Measurements from ENCODE around the gene DNHD1.
A peak's percentile ranks its signal among the peaks of the same experiment; 100 is the strongest.

The DNHD1 gene

DNA sequence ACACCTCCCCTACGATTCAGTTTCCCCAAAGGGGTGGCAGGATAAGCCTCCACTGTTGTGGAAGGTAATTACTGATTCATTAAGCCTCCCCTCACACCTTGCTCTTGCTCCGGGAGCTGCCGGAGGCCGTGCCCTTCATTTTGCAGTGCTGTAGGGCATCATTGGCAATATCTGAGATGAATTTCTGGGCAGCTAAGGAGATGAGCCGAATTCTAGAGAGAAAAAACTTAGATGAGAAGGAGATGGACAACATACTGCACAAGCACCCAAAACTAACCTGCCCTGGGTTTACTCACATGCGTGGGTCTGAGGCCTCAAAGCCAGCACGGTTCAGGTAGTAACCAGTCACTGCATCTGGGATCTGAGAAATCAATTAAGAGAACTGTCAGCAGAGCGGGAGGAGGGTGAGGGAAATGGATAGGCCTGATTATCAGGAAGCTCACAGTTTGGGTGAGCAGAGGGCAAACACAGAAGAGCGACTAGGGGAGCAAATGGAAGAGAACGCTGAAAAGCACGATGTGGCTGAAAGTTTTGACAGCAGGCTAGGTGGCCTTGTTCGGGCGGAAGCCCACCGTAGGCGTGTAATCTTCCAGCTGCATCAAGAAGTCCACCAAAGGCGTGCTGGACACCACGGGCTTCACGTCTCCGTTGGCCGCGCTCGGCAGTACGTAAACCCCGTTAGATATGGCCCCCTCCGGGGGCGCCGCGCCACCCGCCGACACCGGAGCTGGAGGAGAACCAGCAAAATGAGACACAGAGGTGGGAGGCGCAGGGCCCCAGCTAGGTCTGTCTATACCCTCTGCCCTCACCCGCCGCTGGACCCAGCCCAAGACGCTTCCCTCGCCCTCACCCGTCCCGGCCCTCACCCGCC is 114.2 kb downstream of the DNHD1 start:
- TF ChIP-seq CTCF (IDR thresholded peaks at IDR 0.05; ENCODE audit: insufficient read depth, low read length, missing control alignments) = no peak
- CTCF ChIA-PET = interaction anchor here (0.6 to 3.1 kb wide), 5 partner anchors 10 to 106 kb away, joined by 3 to 23 read pairs (median 3); partner anchors contain the start of gene MRPL17
- no peak for DNase-seq (ENCODE audit: low read depth, low spot score)
- POLR2A ChIA-PET = interaction anchor here (0.7 to 1.4 kb wide), 13 partner anchors 9 to 232 kb away, joined by 3 to 5 read pairs (median 4); partner anchors contain the start of genes ARFIP2, RRP8, TIMM10B and TRIM3
- peak overlapping the region; percentile 72 for H3K4me3 ChIP-seq (ENCODE audit: low read depth, low read length)

- peak overlapping the region; percentile 72 for H3K4me3 ChIP-seq (ENCODE audit: low read depth, low read length)
- no peak for TF ChIP-seq CTCF (IDR thresholded peaks at IDR 0.05; ENCODE audit: insufficient read depth, low read length, missing control alignments)
- POLR2A ChIA-PET = interaction anchor here (0.7 to 1.4 kb wide), 12 partner anchors 9 to 233 kb away, joined by 3 to 5 read pairs (median 4); partner anchors contain the start of genes ARFIP2, RRP8 and TIMM10B
- CTCF ChIA-PET = interaction anchor here (0.6 to 3.1 kb wide), 5 partner anchors 9 to 106 kb away, joined by 3 to 23 read pairs (median 3); partner anchors contain the start of gene MRPL17
- DNase-seq (ENCODE audit: low read depth, low spot score) = no peak
Observed at GRCh38 chr11:6611963-6612212, 114.8 kb downstream of the DNHD1 start.

DNA sequence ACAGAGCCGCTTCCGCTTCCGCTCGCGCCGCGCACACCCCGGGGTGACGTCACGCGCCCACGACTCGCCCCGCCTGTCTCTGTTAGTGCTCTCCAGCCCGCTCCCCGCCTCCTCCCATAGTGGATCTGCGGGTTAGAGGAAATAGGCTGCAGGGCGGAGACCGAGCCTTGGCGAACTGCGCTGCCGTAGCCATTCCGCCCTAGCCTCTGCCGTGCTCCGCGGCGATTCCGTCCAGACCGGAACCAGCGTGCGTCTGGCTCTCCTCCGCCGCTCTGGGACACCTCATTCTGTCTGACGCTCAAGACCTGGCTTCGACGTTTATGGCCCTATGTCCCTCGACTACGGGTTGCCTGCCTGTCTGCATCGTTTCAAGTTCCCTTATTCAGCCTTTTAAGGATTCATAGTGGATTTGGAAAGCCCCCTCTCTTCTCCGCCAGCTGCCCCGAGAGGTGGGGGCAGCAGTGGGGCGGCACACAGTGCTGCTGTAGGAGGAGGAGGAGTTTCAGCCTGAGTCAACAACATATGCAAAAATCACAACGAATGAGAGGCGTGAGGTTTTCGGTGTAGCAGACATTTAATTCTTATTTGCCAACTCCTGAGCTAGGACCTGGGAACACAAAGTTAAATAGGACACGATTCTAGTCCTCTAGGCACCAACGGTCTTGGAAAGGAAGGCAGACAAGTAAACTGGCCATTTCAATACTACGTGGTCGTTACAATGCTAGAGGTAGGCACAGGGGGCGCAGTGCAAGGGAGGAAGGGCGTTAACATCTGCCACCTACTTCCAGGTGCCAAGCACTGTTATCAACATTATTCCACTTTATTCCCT is 115.3 kb downstream of the DNHD1 start, which contains the start of gene TAF10:
TAF10 (minus strand) TSS at position 4 of the 829 bp plus-strand sequence. CDS start 27 bp downstream, outside the sequence.
- peak within 1 kb of the TSS; percentile 72 for H3K4me3 ChIP-seq (ENCODE audit: low read depth, low read length)
- ChIA-PET POLR2A (interaction anchor here (0.7 to 1.4 kb wide), 12 partner anchors 10 to 233 kb away, joined by 3 to 5 read pairs (median 4); partner anchors contain the start of genes ARFIP2, RRP8 and TIMM10B), CTCF (interaction anchor here (0.6 to 3.1 kb wide), 8 partner anchors 8 to 107 kb away, joined by 3 to 23 read pairs (median 3); partner anchors contain the start of gene MRPL17)
- TF ChIP-seq CTCF (IDR thresholded peaks at IDR 0.05; ENCODE audit: insufficient read depth, low read length, missing control alignments) = peak; percentile 47
- peak; percentile 75 for DNase-seq (ENCODE audit: low read depth, low spot score)

- no peak for TF ChIP-seq CTCF (IDR thresholded peaks at IDR 0.05; ENCODE audit: insufficient read depth, low read length, missing control alignments)
- ChIA-PET POLR2A (no interaction called here), CTCF (interaction anchor here (0.7 to 3.1 kb wide), 7 partner anchors 9 to 92 kb away, joined by 3 to 23 read pairs (median 3); partner anchors contain the start of gene MRPL17)
- H3K4me3 ChIP-seq (ENCODE audit: low read depth, low read length) = no peak overlapping the region
- no peak for DNase-seq (ENCODE audit: low read depth, low spot score)
Observed at GRCh38 chr11:6613496-6613895, 116.4 kb downstream of the DNHD1 start.

DNA sequence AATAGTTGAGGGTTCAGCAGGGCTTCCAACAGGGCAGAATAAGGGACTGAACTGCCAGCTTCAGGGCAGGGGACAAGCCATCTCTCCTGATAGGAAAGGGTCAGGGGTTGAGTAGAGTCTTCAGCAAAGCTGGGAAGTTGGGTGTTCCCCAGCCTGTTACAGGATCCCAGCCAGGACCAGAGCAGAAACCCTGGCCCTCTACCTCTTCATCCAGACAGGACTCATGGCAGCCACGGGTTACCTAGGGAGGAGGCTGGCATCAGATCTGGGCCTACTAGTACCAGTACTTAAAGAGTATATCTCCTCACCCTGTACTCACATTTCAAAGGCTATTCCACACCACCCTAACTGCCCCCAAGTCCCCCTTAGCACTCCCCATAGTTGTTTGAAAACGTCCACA is 117.4 kb downstream of the DNHD1 start:
- no peak for DNase-seq (ENCODE audit: low read depth, low spot score)
- POLR2A ChIA-PET = no interaction called here
- CTCF ChIA-PET = no interaction called here
- no peak for TF ChIP-seq CTCF (IDR thresholded peaks at IDR 0.05; ENCODE audit: insufficient read depth, low read length, missing control alignments)
- H3K4me3 ChIP-seq (ENCODE audit: low read depth, low read length) = no peak overlapping the region

Measured in AG04449 (cell line).